Stomach (tissue), 9 donors: ENCODE results near the gene ADAMTS16. TPM values are rescaled to one million over a fixed set of nuclear protein-coding genes. Genes with fewer than 3 reads are reported as not detected.

Source experiments
- DNase-seq, 2 donors: peaks; one replicate each; pipeline versions ENCODE4 v3.0.0 to v3.0.0-alpha.2; 2013 to 2019
- H3K27ac ChIP-seq, 5 donors: fragments of 200-600 bp in 4 of 5; sonication (generic) in 4 of 5; one replicate each; pipeline ENCODE4 v1.5.1; 2013 to 2019; ENCODE audit warnings: mild to moderate bottlenecking in 1 of 5, moderate library complexity in 1 of 5
- H3K27me3 ChIP-seq, 3 donors: fragments of 200-600 bp; sonication (generic); one replicate each; pipeline ENCODE4 v1.5.1; 2017 to 2019; ENCODE audit warnings: mixed run types in 1 of 3
- H3K36me3 ChIP-seq, 4 donors: fragments of 200-600 bp; sonication (generic); 1 replicate in 3 of 4; 2 replicates in 1 of 4; pipeline ENCODE4 v1.5.1; 2016 to 2019
- H3K4me1 ChIP-seq, 4 donors: fragments of 200-600 bp; sonication (generic); one replicate each; pipeline ENCODE4 v1.5.1; 2016 to 2019
- H3K4me3 ChIP-seq, 4 donors: fragments of 200-600 bp; sonication (generic) in 3 of 4; one replicate each; pipeline ENCODE4 v1.5.1; 2016 to 2019; ENCODE audit warnings: mild to moderate bottlenecking in 1 of 4
- H3K9me3 ChIP-seq, 4 donors: fragments of 200-600 bp; sonication (generic); one replicate each; pipeline ENCODE4 v1.5.1; 2016 to 2019
- CTCF ChIP-seq, 7 experiments: fragments of 450-650 bp in 4 of 7; fragments of 200-600 bp in 3 of 7; sonication (generic) in 3 of 7; IDR thresholded peaks; one replicate each; pipeline ENCODE4 v1.5.1; 2016 to 2019; ENCODE audit warnings: antibody characterized with exemption in 7 of 7, control low read depth in 2 of 7, mild to moderate bottlenecking in 1 of 7
- EP300 ChIP-seq: sonication (generic); formaldehyde crosslinking; IDR thresholded peaks from one replicate; pipeline ENCODE4 v1.6.1; 2017; ENCODE audit warnings: antibody characterized with exemption
- POLR2A ChIP-seq, 4 donors: fragments of 450-650 bp; IDR thresholded peaks; one replicate each; pipeline ENCODE4 v1.6.1; 2016; ENCODE audit warnings: antibody characterized with exemption in 4 of 4, control low read depth in 2 of 4, mild to moderate bottlenecking in 1 of 4, moderate library complexity in 1 of 4
- POLR2AphosphoS5 ChIP-seq, 3 donors: sonication (generic); formaldehyde crosslinking; IDR thresholded peaks; one replicate each; pipeline ENCODE4 v1.6.1; 2016; ENCODE audit warnings: antibody characterized with exemption in 3 of 3
- WGBS, 5 donors: extraction: QIAGEN DNeasy Blood & Tissue Kit in 3 of 5; methylation state at CpG; one replicate each; pipeline versions ENCODE4 v1.1.5 to v1.1.7; 2013 to 2018; 5-methylcytosine and 5-hydroxymethylcytosine counted together
- intact Hi-C: fragments of 100-400 bp; cut with DNase I; formaldehyde crosslinking; loops from one replicate; pipeline ENCODE4 v1.15.1; 2023; ENCODE audit warnings: low total_unique reads
- polyA plus RNA-seq, 3 donors: library from polyadenylated mRNA; stranded (reverse); fragments of 200-250 nt; gene quantifications; one replicate each; pipeline ENCODE4 v1.2.3, GENCODE V29; 2013
- total RNA-seq, 5 donors: library from RNA; depleted of rRNA; stranded (reverse); fragments of >200 nt; gene quantifications; one replicate each; pipeline versions ENCODE4 v1.1.0 to v1.2.3, GENCODE V29; 2014 to 2016
- donor health status: healthy with polysubstance abuse.
- donor health status: Bipolar disorder and iron deficiency.
- donor health status: healthy.

Gene ADAMTS16
- total and polyA plus RNA-seq, 8 donors: 0.29 to 12.7 TPM; not detected in 6

- intact Hi-C loops: no loop called here
- no peak for DNase-seq
- WGBS, 5 donors: 64 to 74% (median 73%) methylated on average over 9 of the region's 9 CpGs
Measured at GRCh38 chr5:5297432-5298067, 157.4 kb downstream of the ADAMTS16 start.

GRCh38 chr5:5298068-5298633 lies 158.0 kb downstream of the ADAMTS16 start:
- Histone ChIP-seq H3K4me3 (no peak overlapping the region), H3K4me1 (no peaks in the 10 kb centered on the region), H3K27me3 (no peaks in the 10 kb centered on the region), H3K36me3 (no peaks in the 10 kb centered on the region), H3K27ac (no peak overlapping the region), H3K9me3 (peaks cover 0 to 29% (median 24%) of the 10 kb centered on the region in 4 donors)
- no peak for TF ChIP-seq CTCF (IDR thresholded peaks at IDR 0.05)
- TF ChIP-seq POLR2AphosphoS5 (IDR thresholded peaks at IDR 0.05): no peak
- TF ChIP-seq POLR2A (IDR thresholded peaks at IDR 0.05): no peak
- no peak for TF ChIP-seq EP300
- intact Hi-C loops: no loop called here
- no peak for DNase-seq
- 58 to 71% (median 66%) methylated on average over 4 of the region's 4 CpGs for WGBS, 5 donors

More at GRCh38 chr5:5297432-5298067, 157.4 kb downstream of the ADAMTS16 start:
- TF ChIP-seq POLR2AphosphoS5 (IDR thresholded peaks at IDR 0.05): no peak
- no peak for TF ChIP-seq POLR2A (IDR thresholded peaks at IDR 0.05)
- TF ChIP-seq CTCF (IDR thresholded peaks at IDR 0.05): no peak
- no peak for TF ChIP-seq EP300
- H3K36me3 ChIP-seq: no peaks in the 10 kb centered on the region
- H3K27me3 ChIP-seq: no peaks in the 10 kb centered on the region
- H3K9me3 ChIP-seq: peaks cover 0 to 26% (median 22%) of the 10 kb centered on the region in 4 donors
- H3K27ac ChIP-seq: no peak overlapping the region
- no peak overlapping the region for H3K4me3 ChIP-seq
- H3K4me1 ChIP-seq: no peaks in the 10 kb centered on the region

- H3K27ac ChIP-seq: no peak overlapping the region
- no peaks in the 10 kb centered on the region for H3K36me3 ChIP-seq
- no peak overlapping the region for H3K4me3 ChIP-seq
- DNase-seq: no peak
- 68 to 79% (median 76%) methylated on average over 13 of the region's 13 CpGs for WGBS, 5 donors
- H3K9me3 ChIP-seq: peaks cover 0 to 25% (median 20%) of the 10 kb centered on the region in 4 donors
- TF ChIP-seq POLR2AphosphoS5 (IDR thresholded peaks at IDR 0.05) (no peak), POLR2A (IDR thresholded peaks at IDR 0.05) (no peak), EP300 (no peak), CTCF (IDR thresholded peaks at IDR 0.05) (no peak)
- H3K27me3 ChIP-seq: no peaks in the 10 kb centered on the region
- intact Hi-C loops: no loop called here
- H3K4me1 ChIP-seq: no peaks in the 10 kb centered on the region
Measured at GRCh38 chr5:5298841-5299541, 158.9 kb downstream of the ADAMTS16 start.

- no peak for DNase-seq
- TF ChIP-seq CTCF (IDR thresholded peaks at IDR 0.05) (no peak), POLR2AphosphoS5 (IDR thresholded peaks at IDR 0.05) (no peak), POLR2A (IDR thresholded peaks at IDR 0.05) (no peak), EP300 (no peak)
- no peaks in the 10 kb centered on the region for H3K36me3 ChIP-seq
- intact Hi-C loops: no loop called here
- 0 to 58% (median 39%) methylated on average over 3 of the region's 3 CpGs for WGBS, 5 donors
- peaks cover 0 to 22% (median 15%) of the 10 kb centered on the region in 4 donors for H3K9me3 ChIP-seq
- H3K27me3 ChIP-seq: no peaks in the 10 kb centered on the region
- H3K27ac ChIP-seq: no peak overlapping the region
- no peaks in the 10 kb centered on the region for H3K4me1 ChIP-seq
- H3K4me3 ChIP-seq: no peak overlapping the region
Measured at GRCh38 chr5:5301176-5301575, 161.0 kb downstream of the ADAMTS16 start.
